Measurements from ENCODE around the gene EPHA8. TPM values are rescaled to one million over a fixed set of nuclear protein-coding genes. Genes with fewer than 3 reads are reported as not detected.

Gene EPHA8
- total RNA-seq, 1 experiment from 2014 or later = 0.07 TPM

GRCh38 chr1:22592919-22593790, 29.9 kb downstream of the EPHA8 start:
- no peak for DNase-seq
- CTCF ChIA-PET = no interaction called here
- Histone ChIP-seq H3K4me1 (ENCODE audit: insufficient read depth, low read length) (no peaks in the 10 kb centered on the region), H3K9me2 (replicated peaks; ENCODE audit: low read length) (no peaks in the 10 kb centered on the region), H2AFZ (ENCODE audit: low read length) (no peak overlapping the region), H3K4me2 (ENCODE audit: low read length) (no peak overlapping the region), H3K4me3 (ENCODE audit: low read length) (no peak overlapping the region), H3K36me3 (ENCODE audit: low read depth, low read length) (no peaks in the 10 kb centered on the region), H3F3A (ENCODE audit: low read length, unreplicated experiment) (no peaks in the 10 kb centered on the region), H3K27ac (ENCODE audit: low read length) (no peak overlapping the region), H3K9ac (ENCODE audit: low read length) (no peak overlapping the region), H3K27me3 (ENCODE audit: low read length) (no peaks in the 10 kb centered on the region), H3K79me2 (ENCODE audit: low read length) (no peaks in the 10 kb centered on the region), H3K9me3 (ENCODE audit: low read length) (no peaks in the 10 kb centered on the region), H4K20me1 (ENCODE audit: low read length) (no peaks in the 10 kb centered on the region)
- intact Hi-C loops (cut with micrococcal nuclease) = no loop called here
- TF ChIP-seq EZH2phosphoT487 (IDR thresholded peaks at IDR 0.05; ENCODE audit: borderline replicate concordance, low read length) (no peak), CTCF (conservative IDR thresholded peaks at IDR 0.05; ENCODE audit: low read depth, low read length) (no peak), EZH2 (IDR thresholded peaks at IDR 0.05; ENCODE audit: low read length, unreplicated experiment) (no peak)
- ATAC-seq = no peak
- POLR2A ChIA-PET (ENCODE audit: unreplicated experiment) = no interaction called here
- no TSS peak for BruUV-seq (replicated peaks)

GRCh38 chr1:22594396-22594795, 31.1 kb downstream of the EPHA8 start:
- CTCF ChIA-PET = no interaction called here
- H3K79me2 ChIP-seq (ENCODE audit: low read length) = no peaks in the 10 kb centered on the region
- no peaks in the 10 kb centered on the region for H3K27me3 ChIP-seq (ENCODE audit: low read length)
- H2AFZ ChIP-seq (ENCODE audit: low read length) = no peak overlapping the region
- TF ChIP-seq EZH2 (IDR thresholded peaks at IDR 0.05; ENCODE audit: low read length, unreplicated experiment) (no peak), EZH2phosphoT487 (IDR thresholded peaks at IDR 0.05; ENCODE audit: borderline replicate concordance, low read length) (no peak), CTCF (conservative IDR thresholded peaks at IDR 0.05; ENCODE audit: low read depth, low read length) (no peak)
- POLR2A ChIA-PET (ENCODE audit: unreplicated experiment) = no interaction called here
- no peaks in the 10 kb centered on the region for H3F3A ChIP-seq (ENCODE audit: low read length, unreplicated experiment)
- DNase-seq (no peak), ATAC-seq (no peak)
- H3K4me1 ChIP-seq (ENCODE audit: insufficient read depth, low read length) = no peaks in the 10 kb centered on the region
- H3K9me2 ChIP-seq (replicated peaks; ENCODE audit: low read length) = no peaks in the 10 kb centered on the region
- no peak overlapping the region for H3K27ac ChIP-seq (ENCODE audit: low read length)
- BruUV-seq (replicated peaks) = no TSS peak
- H3K9me3 ChIP-seq (ENCODE audit: low read length) = no peaks in the 10 kb centered on the region
- H3K9ac ChIP-seq (ENCODE audit: low read length) = no peak overlapping the region
- H3K4me3 ChIP-seq (ENCODE audit: low read length) = no peak overlapping the region
- H4K20me1 ChIP-seq (ENCODE audit: low read length) = no peaks in the 10 kb centered on the region
- intact Hi-C loops (cut with micrococcal nuclease) = no loop called here
- no peak overlapping the region for H3K4me2 ChIP-seq (ENCODE audit: low read length)
- H3K36me3 ChIP-seq (ENCODE audit: low read depth, low read length) = no peaks in the 10 kb centered on the region

GRCh38 chr1:22595108-22595507, 31.8 kb downstream of the EPHA8 start:
- Histone ChIP-seq H3F3A (ENCODE audit: low read length, unreplicated experiment) (no peaks in the 10 kb centered on the region), H3K27me3 (ENCODE audit: low read length) (no peaks in the 10 kb centered on the region), H3K4me2 (ENCODE audit: low read length) (no peak overlapping the region), H2AFZ (ENCODE audit: low read length) (no peak overlapping the region), H3K9ac (ENCODE audit: low read length) (no peak overlapping the region), H3K79me2 (ENCODE audit: low read length) (no peaks in the 10 kb centered on the region), H4K20me1 (ENCODE audit: low read length) (no peaks in the 10 kb centered on the region), H3K9me2 (replicated peaks; ENCODE audit: low read length) (no peaks in the 10 kb centered on the region), H3K9me3 (ENCODE audit: low read length) (no peaks in the 10 kb centered on the region), H3K27ac (ENCODE audit: low read length) (no peak overlapping the region), H3K4me3 (ENCODE audit: low read length) (no peak overlapping the region), H3K4me1 (ENCODE audit: insufficient read depth, low read length) (no peaks in the 10 kb centered on the region), H3K36me3 (ENCODE audit: low read depth, low read length) (no peaks in the 10 kb centered on the region)
- intact Hi-C loops (cut with micrococcal nuclease) = no loop called here
- ChIA-PET CTCF (no interaction called here), POLR2A (ENCODE audit: unreplicated experiment) (no interaction called here)
- no peak for TF ChIP-seq CTCF (conservative IDR thresholded peaks at IDR 0.05; ENCODE audit: low read depth, low read length)
- no peak for TF ChIP-seq EZH2 (IDR thresholded peaks at IDR 0.05; ENCODE audit: low read length, unreplicated experiment)
- no peak for TF ChIP-seq EZH2phosphoT487 (IDR thresholded peaks at IDR 0.05; ENCODE audit: borderline replicate concordance, low read length)
- no TSS peak for BruUV-seq (replicated peaks)
- DNase-seq (no peak), ATAC-seq (no peak)

All from PC-3 (cell line).